Activated CD8-positive, alpha-beta memory T cell treated with anti-CD3 and anti-CD28 coated beads for 48 hours (primary cell): ENCODE measurements around the gene PRSS35.
"Not testable (repeated sequence)": the region's sequence is repeated elsewhere in the genome, so short reads cannot be mapped to it uniquely, and the experiment has no call there.

ENCODE experiments used
- DNase-seq, 3 experiments: peaks; one replicate each; pipeline ENCODE4 v3.0.0-alpha.2; 2020; ENCODE audit warnings: low read depth in 2 of 3, low spot score in 2 of 3

PRSS35 gene

DNA sequence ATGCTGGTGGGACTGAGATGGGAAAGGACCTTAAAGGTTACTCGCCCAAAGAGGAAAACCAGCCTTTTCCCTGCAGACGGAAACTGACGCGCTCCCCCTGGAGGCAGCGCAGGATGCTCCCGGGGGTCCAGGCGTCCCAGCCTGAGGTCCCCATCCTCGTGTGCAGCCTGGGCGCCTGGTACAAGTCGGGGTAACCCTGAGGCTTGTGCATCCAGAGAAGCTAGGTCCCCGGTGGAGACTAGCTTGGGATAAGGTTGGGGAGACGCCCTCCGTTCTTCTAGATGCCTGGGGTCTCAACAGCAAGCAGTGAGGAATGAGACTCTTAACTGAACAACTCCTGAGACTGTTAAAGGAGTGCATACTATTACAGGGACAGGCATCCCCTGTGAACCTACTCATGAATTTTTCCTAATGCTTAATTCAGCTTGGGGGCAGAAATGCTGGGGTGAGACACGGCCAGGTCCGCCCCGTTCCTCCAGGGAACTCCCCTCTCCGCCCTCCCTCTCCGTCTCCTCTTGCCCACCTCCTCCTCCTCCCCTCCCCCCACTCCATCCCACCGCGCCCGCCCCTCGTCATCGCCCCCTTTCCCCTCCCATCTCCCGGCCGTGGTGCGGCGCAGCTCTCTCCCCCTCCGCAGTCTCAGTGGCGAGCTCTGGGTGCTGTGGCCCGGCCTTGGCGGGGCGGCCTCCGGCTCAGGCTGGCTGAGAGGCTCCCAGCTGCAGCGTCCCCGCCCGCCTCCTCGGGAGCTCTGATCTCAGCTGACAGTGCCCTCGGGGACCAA, at the start of gene PRSS35:
Gene PRSS35, plus strand, starts transcription at position 634 of the 781 bp plus-strand sequence. CDS start 10,908 bp downstream, outside the sequence.
- no peak for DNase-seq

DNA sequence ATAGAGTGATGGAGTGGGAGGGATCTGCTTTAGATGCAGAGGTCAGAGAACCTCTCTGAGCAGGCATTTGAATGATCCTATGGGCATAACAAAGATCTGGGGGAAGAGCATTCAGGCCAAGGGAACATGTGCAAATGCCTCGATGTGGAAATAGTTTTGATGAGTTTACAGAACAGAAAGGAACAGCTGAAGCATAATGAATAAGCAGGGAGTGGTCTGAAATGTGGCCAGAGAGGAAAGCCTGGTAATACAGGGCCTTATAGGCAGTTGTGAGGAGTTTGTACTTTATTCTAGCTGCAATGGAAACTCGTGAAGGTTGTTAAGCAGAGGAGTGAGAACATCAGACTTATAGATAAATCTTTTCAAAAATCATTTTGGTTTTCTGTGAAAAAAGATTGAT, 48.4 kb upstream of the PRSS35 start:
- no peak for DNase-seq

GRCh38 chr6:83464381-83465140, 47.8 kb upstream of the PRSS35 start:
- no peak for DNase-seq

- no peak for DNase-seq
These were observed 46.0 kb upstream of the PRSS35 start for GRCh38 chr6:83466328-83466727.

DNA sequence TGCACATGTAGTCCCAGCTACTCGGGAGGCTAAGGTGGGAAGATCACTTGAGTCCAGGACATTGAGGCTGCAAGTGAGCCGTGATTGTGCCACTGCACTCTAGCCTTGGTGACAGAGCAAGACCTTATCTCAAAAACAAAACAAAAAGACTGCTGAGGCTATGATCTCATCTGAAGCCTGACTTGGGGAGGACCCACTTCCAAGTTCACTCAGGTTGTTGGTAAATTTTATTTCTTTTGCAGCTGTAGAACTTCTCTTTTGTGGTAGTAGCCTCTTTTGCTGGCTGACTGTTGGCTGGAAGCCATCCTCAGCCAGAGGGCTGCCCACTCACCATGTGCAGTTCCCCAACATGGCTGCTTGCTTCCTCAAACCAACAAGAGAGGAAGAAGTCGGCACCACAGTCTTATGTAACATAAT, 44.7 kb upstream of the PRSS35 start:
- no peak for DNase-seq

GRCh38 chr6:83470001-83470400, 42.3 kb upstream of the PRSS35 start:
- no peak for DNase-seq

- no peak for DNase-seq
These were observed 41.7 kb upstream of the PRSS35 start for GRCh38 chr6:83470587-83470986.

DNA sequence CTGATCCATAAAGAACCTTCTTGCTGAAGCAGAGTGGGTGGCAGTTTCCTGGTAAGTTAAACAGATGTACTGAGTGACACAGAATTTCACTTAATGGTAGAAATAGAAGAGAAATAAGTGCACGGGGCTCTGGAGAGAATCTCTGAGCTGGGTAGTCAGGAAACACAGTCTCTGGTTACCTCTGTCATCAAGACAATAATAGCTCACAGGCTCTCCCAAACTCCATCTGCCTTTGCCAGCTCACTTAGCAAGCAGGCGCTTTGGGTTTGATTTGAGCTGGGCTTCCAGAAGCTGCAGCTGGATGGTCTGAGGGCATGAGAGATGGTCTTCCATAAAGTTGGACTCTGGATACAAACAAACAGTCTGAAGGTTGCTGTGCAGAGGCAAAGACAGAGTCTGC, 39.6 kb upstream of the PRSS35 start:
- no peak for DNase-seq

DNA sequence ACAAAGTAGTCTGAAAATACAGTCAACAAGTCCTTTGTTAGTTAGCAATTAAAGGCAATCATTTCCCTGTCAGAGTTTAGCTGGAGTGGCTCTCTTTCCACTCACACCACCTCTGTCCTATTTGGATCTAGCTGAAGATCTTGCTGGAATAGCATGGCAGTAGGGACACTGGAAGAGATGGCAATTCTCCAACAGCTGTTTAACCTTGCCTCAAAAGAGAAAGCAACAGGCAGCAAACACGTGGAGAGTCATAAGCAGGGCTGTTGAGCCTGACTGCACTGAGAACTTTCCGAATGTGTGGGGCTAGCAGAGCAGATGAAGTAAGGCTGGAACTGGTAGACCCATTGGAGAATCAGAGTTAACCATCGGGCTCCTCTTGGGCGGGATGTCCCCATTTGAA, 38.0 kb upstream of the PRSS35 start:
- no peak for DNase-seq

DNA sequence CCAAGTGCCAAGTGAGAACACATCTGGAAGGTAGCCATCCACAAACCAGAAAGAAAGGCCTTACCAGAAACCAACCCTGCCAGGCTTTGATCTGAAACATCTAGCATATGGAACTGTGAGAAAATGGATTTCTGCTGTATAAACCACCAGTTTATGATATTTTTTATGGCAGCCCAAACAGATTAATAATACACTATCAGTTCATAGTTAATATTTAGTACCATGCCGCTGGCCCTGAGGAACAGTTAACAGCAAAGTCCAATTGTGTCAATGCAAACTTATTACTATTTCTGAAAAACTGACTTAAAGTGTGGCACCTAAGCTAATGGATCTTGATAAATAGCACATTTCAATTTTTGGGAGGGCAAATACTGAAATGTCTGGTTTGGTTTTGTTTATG, 35.4 kb upstream of the PRSS35 start:
- DNase-seq = no peak

DNA sequence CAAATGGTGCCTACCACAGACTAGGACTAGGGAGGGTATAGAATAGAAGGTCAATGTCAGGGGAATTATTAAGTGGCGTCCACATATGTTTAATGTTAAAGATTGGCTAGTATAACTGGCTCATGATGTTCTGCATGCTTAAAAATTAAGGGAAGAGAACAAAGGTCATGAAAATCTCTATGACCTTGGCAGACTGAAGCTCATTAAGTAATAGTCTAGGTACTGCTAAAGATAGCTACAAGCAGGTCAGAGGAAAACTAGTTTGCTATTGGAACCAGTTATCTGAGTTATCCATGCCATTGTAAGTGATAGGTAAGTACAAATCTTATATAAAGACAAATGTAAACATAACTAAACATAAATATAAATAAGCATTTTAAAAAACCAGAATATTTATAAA, 32.9 kb upstream of the PRSS35 start:
- no peak for DNase-seq

- DNase-seq = no peak
These were observed 31.9 kb upstream of the PRSS35 start for GRCh38 chr6:83480470-83480869.

DNA sequence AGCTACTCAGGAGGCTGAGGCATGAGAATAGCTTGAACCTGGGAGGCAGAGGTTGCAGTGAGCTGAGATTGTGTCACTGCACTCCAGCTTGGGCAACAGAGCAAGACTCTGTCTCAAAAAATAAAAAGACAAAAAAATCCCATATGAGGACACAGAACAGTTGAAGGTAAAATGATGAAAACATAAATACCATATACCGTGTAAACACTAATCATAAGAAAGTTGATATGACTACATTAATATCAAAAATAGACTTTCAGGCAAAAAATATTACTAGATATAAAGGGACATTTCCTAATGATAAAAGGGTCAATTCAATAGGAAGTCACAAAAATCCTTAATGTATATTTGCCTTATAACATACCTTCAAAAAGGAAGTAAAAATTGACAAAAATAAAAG, 30.4 kb upstream of the PRSS35 start:
- not testable (repeated sequence) for DNase-seq

DNA sequence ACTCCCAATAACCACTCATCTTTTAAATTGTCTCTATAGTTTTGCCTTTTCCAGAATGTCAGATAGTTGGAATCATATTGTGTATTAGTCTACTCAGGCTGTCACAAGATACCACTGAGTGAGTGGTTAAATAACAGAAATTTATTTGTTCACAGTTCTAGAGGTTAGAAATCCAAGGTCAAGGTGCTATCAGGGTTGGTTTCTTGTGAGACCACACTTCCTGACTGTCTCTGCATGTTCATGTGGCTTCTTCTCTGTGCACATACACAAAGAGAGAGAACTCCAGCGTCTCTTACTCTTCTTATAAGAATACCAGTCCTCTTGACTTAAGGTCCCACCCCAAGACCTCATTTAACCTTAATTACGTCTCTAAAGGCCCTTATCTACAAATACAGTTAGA, 23.9 kb upstream of the PRSS35 start:
- DNase-seq = no peak

- DNase-seq = no peak
These were observed 23.5 kb upstream of the PRSS35 start for GRCh38 chr6:83488861-83489260.

DNA sequence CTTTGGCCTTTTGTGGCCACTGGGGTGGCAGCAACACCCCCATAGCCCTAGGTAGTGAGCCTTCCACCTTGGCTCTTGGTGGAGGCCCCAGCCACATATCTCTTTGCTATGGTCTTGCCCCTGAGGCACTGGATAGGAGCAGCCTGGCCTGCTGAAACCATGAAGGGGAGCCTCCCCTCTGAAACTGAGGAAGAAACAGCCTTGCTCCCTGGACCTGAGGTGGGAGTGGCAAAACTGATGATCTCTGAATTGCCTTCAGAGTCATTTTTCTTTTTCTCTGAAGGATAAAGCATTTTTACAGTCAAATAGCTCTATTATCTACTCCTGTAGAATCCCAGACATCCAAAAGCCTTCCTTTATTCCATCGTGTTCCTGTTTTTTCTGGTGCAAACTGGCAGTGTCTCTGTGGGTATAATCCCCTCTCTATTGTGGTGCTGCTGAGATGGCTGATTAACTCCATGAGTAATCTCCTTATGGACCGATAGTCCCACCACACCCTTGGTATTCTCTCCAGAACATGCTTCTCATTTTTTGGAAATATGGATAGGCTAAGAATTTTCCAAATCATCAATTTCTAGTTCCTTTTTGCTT, 22.0 kb upstream of the PRSS35 start:
- no peak for DNase-seq

DNA sequence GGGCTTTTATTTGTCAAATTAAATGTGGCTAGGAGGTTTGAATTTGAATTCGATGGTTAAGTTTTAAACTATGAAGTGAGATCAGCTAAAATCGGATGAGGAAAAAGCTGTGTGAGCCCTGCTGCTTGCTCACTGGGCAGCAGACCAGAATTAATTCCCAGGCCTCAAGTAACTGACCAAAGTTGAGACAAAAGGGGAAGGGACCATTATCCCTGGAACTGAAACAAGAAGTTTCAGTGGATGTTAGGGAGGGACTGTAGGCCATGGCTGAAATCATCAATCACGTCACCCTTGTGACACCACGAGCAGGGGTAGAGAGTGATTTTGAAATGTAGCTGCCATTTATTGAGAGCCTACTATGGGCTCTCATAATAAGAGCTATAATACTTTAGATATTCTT, 7.0 kb upstream of the PRSS35 start:
- no peak for DNase-seq

- no peak for DNase-seq
These were observed 2.9 kb upstream of the PRSS35 start for GRCh38 chr6:83509441-83509840.

DNA sequence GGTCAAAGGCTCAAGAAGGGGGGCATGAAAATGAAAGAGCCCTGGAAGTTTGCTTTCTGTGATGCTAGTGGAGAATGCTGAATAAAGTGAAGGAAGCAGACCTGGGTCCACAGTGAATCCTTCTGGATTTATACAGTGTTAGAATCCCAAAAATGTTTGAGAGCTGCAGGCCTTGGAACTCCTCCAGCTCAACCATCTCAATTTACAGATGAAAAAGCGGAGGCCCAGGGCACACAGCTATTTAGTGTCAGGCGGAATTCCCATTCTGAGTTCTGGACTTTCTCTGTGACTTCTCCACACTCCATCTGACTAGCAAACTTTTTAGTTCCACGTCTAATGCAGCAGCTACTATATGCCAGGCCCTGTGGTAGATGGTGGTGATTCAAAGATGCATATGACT, 1.5 kb upstream of the PRSS35 start:
- no peak for DNase-seq

- no peak for DNase-seq
These were observed 1.1 kb upstream of the PRSS35 start for GRCh38 chr6:83511266-83511665.

- DNase-seq = no peak
These were observed 2.1 kb downstream of the PRSS35 start for GRCh38 chr6:83514466-83514865.

- DNase-seq = no peak
These were observed 2.6 kb downstream of the PRSS35 start for GRCh38 chr6:83514866-83515466.
